SK-N-SH (cell line): ENCODE data around the gene SFSWAP. TPM values are rescaled to one million over a fixed set of nuclear protein-coding genes. Genes with fewer than 3 reads are reported as not detected.

Source experiments
- CTCF ChIA-PET: fragments of 300-600, 350-600 bp; formaldehyde crosslinking; extraction: SDS; loops from one replicate; lab custom pipeline; 2021; lab: Yijun Ruan, JAX
- POLR2A ChIA-PET: fragments of 350-600 bp; sonication (Branson Sonifier 250); formaldehyde crosslinking; extraction: SDS; loops from one replicate; lab custom pipeline; 2020; ENCODE audit warnings: antibody characterized with exemption, inconsistent platforms; lab: Yijun Ruan, JAX
- DNase-seq: peaks from one replicate; pipeline ENCODE4 v3.0.0; 2012
- H2AFZ ChIP-seq: fragments of 200-600 bp; sonication (generic); 2 replicates; pipeline ENCODE4 v1.8.1; 2016; ENCODE audit warnings: antibody characterized with exemption, mild to moderate bottlenecking, low read depth
- H3F3A ChIP-seq: fragments of 200-600 bp; sonication (generic); replicated peaks from 2 replicates; pipeline ENCODE3; 2016; ENCODE audit warnings: antibody characterized with exemption, mild to moderate bottlenecking; ENCODE audit not compliant: insufficient read depth
- H3K27ac ChIP-seq, 2 experiments: fragments of 200-500 bp in 1 of 2; fragments of 200-600 bp in 1 of 2; sonication (Bioruptor generic) in 1 of 2; sonication (generic), shearing (Covaris generic) in 1 of 2; 2 replicates each; pipeline versions ENCODE4 v1.5.1 to v1.6.1; 2014 to 2016; ENCODE audit warnings: low read depth in 2 of 2, inconsistent platforms in 1 of 2, low read length in 1 of 2, mild to moderate bottlenecking in 1 of 2, mixed read lengths in 1 of 2
- H3K27me3 ChIP-seq: fragments of 200-600 bp; sonication (generic), shearing (Covaris generic); 2 replicates; pipeline ENCODE4 v1.6.1; 2016; ENCODE audit warnings: mixed run types; ENCODE audit not compliant: insufficient read depth
- H3K36me3 ChIP-seq, 2 experiments: fragments of 200-500 bp in 1 of 2; fragments of 200-600 bp in 1 of 2; sonication (Bioruptor generic) in 1 of 2; sonication (generic) in 1 of 2; replicated peaks in 1 of 2; 2 replicates each; pipeline versions ENCODE3 to v1.5.1; 2014 to 2016; ENCODE audit warnings: low read length in 1 of 2, mild to moderate bottlenecking in 1 of 2; ENCODE audit not compliant: insufficient read depth in 2 of 2, control insufficient read depth in 1 of 2
- H3K4me1 ChIP-seq, 2 experiments: fragments of 200-500 bp in 1 of 2; fragments of 200-600 bp in 1 of 2; sonication (Bioruptor generic) in 1 of 2; sonication (generic), shearing (Covaris generic) in 1 of 2; 2 replicates each; pipeline versions ENCODE4 v1.5.1 to v1.6.1; 2014 to 2016; ENCODE audit warnings: low read depth in 1 of 2, low read length in 1 of 2, mixed run types in 1 of 2; ENCODE audit not compliant: insufficient read depth in 2 of 2, control insufficient read depth in 1 of 2
- H3K4me2 ChIP-seq: fragments of 200-600 bp; sonication (generic), shearing (Covaris generic); 2 replicates; pipeline ENCODE4 v1.6.1; 2017; ENCODE audit warnings: mixed run types
- H3K4me3 ChIP-seq, 2 experiments: fragments of 200-500 bp in 1 of 2; fragments of 200-600 bp in 1 of 2; sonication (Bioruptor generic) in 1 of 2; sonication (generic), shearing (Covaris generic) in 1 of 2; 2 replicates each; pipeline versions ENCODE4 v1.5.1 to v1.8.1; 2014 to 2016; ENCODE audit warnings: low read depth in 2 of 2, inconsistent platforms in 1 of 2, low read length in 1 of 2, mild to moderate bottlenecking in 1 of 2, mixed read lengths in 1 of 2, moderate library complexity in 1 of 2
- H3K79me2 ChIP-seq: fragments of 200-600 bp; sonication (generic); 2 replicates; pipeline ENCODE4 v1.8.1; 2017; ENCODE audit warnings: mild to moderate bottlenecking; ENCODE audit not compliant: insufficient read depth
- H3K9ac ChIP-seq: fragments of 200-600 bp; sonication (generic); 2 replicates; pipeline ENCODE4 v1.6.1; 2017; ENCODE audit warnings: mixed run types
- H3K9me2 ChIP-seq: fragments of 200-600 bp; sonication (generic); 2 replicates; pipeline ENCODE4 v1.6.1; 2017; ENCODE audit warnings: mixed run types
- H3K9me3 ChIP-seq: fragments of 200-600 bp; sonication (generic); 2 replicates; pipeline ENCODE4 v1.6.1; 2017; ENCODE audit warnings: mixed run types, mild to moderate bottlenecking, moderate library complexity
- H4K20me1 ChIP-seq: fragments of 200-600 bp; sonication (generic); 2 replicates; pipeline ENCODE4 v1.6.1; 2017; ENCODE audit warnings: mild to moderate bottlenecking, mixed run types; ENCODE audit not compliant: insufficient read depth
- CHD2 ChIP-seq: fragments of 150-350 bp; IDR thresholded peaks from 2 replicates; pipeline ENCODE4 v1.6.1; 2018; ENCODE audit warnings: low read length; ENCODE audit not compliant: partially characterized antibody
- FOSL2 ChIP-seq: IDR thresholded peaks from 2 replicates; pipeline ENCODE4 v1.4.0; 2012; ENCODE audit warnings: low read depth, mild to moderate bottlenecking, moderate library complexity, borderline replicate concordance
- GABPA ChIP-seq: IDR thresholded peaks from 2 replicates; pipeline ENCODE4 v1.4.0; 2012; ENCODE audit warnings: low read depth, mild to moderate bottlenecking
- GATA2 ChIP-seq: sonication (generic); formaldehyde crosslinking; IDR thresholded peaks from 2 replicates; pipeline ENCODE4 v1.5.0; 2020; ENCODE audit warnings: mild to moderate bottlenecking, missing genetic modification reagents
- JUND ChIP-seq: IDR thresholded peaks from 2 replicates; pipeline ENCODE4 v1.4.0; 2012
- MEF2A ChIP-seq: IDR thresholded peaks from 2 replicates; pipeline ENCODE4 v1.4.0; 2012; ENCODE audit warnings: low read depth, borderline replicate concordance
- MXI1 ChIP-seq: IDR thresholded peaks from 2 replicates; pipeline ENCODE4 v1.6.1; 2012; ENCODE audit warnings: mild to moderate bottlenecking, low read depth, low read length, improper control_type of control experiment
- NRF1 ChIP-seq: IDR thresholded peaks from 2 replicates; pipeline ENCODE4 v1.6.1; 2012; ENCODE audit warnings: low read depth, mild to moderate bottlenecking, low read length
- POLR2AphosphoS5 ChIP-seq: IDR thresholded peaks from 2 replicates; pipeline ENCODE4 v1.6.1; 2012; ENCODE audit warnings: low read depth, low read length
- RAD21 ChIP-seq: IDR thresholded peaks from 2 replicates; pipeline ENCODE4 v1.6.1; 2012; ENCODE audit warnings: mild to moderate bottlenecking, low read length
- RFX5 ChIP-seq: IDR thresholded peaks from 2 replicates; pipeline ENCODE4 v1.6.1; 2012; ENCODE audit warnings: mild to moderate bottlenecking, improper control_type of control experiment, low read length
- SIN3A ChIP-seq: IDR thresholded peaks from 2 replicates; pipeline ENCODE4 v1.6.1; 2012; ENCODE audit warnings: low read depth, mild to moderate bottlenecking, low read length, moderate library complexity, borderline replicate concordance
- SMC3 ChIP-seq: IDR thresholded peaks from 2 replicates; pipeline ENCODE4 v1.6.1; 2012; ENCODE audit warnings: low read depth, low read length, improper control_type of control experiment
- YY1 ChIP-seq: IDR thresholded peaks from 2 replicates; pipeline ENCODE4 v1.4.0; 2012; ENCODE audit warnings: low read depth, mild to moderate bottlenecking
- WGBS: methylation state at CpG from one replicate; pipeline ENCODE4 v1.1.6; 2017; ENCODE audit warnings: low lambda C conversion rate; 5-methylcytosine and 5-hydroxymethylcytosine counted together
- polyA plus RNA-seq, 3 experiments: library from polyadenylated mRNA; depleted of rRNA; stranded (reverse); fragments of >200 nt; gene quantifications; 2 replicates each; pipeline ENCODE4 v1.2.3, GENCODE V29; 2012
- TF ChIP-seq, protein P1 (sequence below): fragments of 200-600 bp; sonication (generic); IDR thresholded peaks from 2 replicates; pipeline ENCODE4 v1.6.1; 2017; ENCODE audit warnings: antibody characterized with exemption, mild to moderate bottlenecking, moderate library complexity
- TF ChIP-seq, protein P2 (sequence below): fragments of 150-350 bp; IDR thresholded peaks from 2 replicates; pipeline ENCODE4 v1.6.1; 2016; ENCODE audit warnings: mild to moderate bottlenecking, low read depth, low read length
- TF ChIP-seq, protein P3 (sequence below): fragments of 150-350 bp; IDR thresholded peaks from 2 replicates; pipeline ENCODE4 v1.6.1; 2017; ENCODE audit warnings: antibody characterized with exemption, low read length, low read depth, borderline replicate concordance
- TF ChIP-seq, protein P4 (sequence below): IDR thresholded peaks from 2 replicates; pipeline ENCODE4; 2012

Gene SFSWAP
- polyA plus RNA-seq, 1 of the 3 experiments (the other 2 are of a cell fraction), result 27.9 TPM

DNA sequence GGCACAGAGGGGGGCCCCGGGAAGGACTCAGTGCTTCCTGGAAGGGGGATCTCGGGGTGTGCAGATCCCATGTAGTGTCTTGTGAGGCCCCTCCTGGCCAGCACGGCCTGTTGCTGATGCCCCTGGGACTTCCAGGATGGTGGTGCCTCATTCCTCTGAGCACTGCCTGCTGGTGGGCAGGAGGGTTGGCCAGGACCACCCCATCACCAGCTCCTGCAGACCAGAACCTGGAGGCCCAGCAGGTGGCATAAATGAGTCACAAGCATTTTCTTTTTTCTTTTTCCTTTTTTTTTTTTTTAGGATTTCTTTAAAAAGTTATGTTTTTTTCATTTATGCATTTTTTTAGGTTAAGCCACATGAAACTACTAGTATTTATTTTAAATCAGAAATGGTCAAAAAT lies 125.3 kb downstream of the SFSWAP start:
- Histone ChIP-seq H3K9me2 (no peaks in the 10 kb centered on the region), H3K36me3 (no peaks in the 10 kb centered on the region), H3K27ac (no peak overlapping the region), H3K4me2 (no peak overlapping the region), H3K4me3 (no peak overlapping the region), H3K9me3 (no peaks in the 10 kb centered on the region), H3K9ac (no peak overlapping the region), H3F3A (no peaks in the 10 kb centered on the region), H3K4me1 (peaks cover 3 to 21% of the 10 kb centered on the region in 2 experiments; a peak in 1 of 4 replicates), H4K20me1 (no peaks in the 10 kb centered on the region), H3K79me2 (no peaks in the 10 kb centered on the region), H2AFZ (no peak overlapping the region), H3K27me3 (no peaks in the 10 kb centered on the region)
- TF ChIP-seq NRF1 (no peak), CHD2 (no peak), SMC3 (peak; percentile 64), GABPA (no peak), RFX5 (no peak), POLR2AphosphoS5 (no peak), GATA2 (CRISPR knock-in tag) (no peak), RAD21 (peak; percentile 61)
- TF ChIP-seq, protein P1, sequence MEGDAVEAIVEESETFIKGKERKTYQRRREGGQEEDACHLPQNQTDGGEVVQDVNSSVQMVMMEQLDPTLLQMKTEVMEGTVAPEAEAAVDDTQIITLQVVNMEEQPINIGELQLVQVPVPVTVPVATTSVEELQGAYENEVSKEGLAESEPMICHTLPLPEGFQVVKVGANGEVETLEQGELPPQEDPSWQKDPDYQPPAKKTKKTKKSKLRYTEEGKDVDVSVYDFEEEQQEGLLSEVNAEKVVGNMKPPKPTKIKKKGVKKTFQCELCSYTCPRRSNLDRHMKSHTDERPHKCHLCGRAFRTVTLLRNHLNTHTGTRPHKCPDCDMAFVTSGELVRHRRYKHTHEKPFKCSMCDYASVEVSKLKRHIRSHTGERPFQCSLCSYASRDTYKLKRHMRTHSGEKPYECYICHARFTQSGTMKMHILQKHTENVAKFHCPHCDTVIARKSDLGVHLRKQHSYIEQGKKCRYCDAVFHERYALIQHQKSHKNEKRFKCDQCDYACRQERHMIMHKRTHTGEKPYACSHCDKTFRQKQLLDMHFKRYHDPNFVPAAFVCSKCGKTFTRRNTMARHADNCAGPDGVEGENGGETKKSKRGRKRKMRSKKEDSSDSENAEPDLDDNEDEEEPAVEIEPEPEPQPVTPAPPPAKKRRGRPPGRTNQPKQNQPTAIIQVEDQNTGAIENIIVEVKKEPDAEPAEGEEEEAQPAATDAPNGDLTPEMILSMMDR, result peak; percentile 62
- TF ChIP-seq, protein P2, sequence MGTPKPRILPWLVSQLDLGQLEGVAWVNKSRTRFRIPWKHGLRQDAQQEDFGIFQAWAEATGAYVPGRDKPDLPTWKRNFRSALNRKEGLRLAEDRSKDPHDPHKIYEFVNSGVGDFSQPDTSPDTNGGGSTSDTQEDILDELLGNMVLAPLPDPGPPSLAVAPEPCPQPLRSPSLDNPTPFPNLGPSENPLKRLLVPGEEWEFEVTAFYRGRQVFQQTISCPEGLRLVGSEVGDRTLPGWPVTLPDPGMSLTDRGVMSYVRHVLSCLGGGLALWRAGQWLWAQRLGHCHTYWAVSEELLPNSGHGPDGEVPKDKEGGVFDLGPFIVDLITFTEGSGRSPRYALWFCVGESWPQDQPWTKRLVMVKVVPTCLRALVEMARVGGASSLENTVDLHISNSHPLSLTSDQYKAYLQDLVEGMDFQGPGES, result no peak
- ChIA-PET POLR2A (interaction anchor here (0.6 to 1.2 kb wide), 2 partner anchors 52 to 76 kb away, joined by 3 read pairs; no protein-coding TSS in a partner anchor), CTCF (interaction anchor here (0.6 to 3.5 kb wide), 27 partner anchors 9 to 920 kb away, joined by 3 to 27 read pairs (median 5); partner anchors contain the start of genes EP400 and PUS1)
- DNase-seq, result peak; percentile 75
- WGBS, result 71% methylated on average over 3 of the region's 3 CpGs

DNA sequence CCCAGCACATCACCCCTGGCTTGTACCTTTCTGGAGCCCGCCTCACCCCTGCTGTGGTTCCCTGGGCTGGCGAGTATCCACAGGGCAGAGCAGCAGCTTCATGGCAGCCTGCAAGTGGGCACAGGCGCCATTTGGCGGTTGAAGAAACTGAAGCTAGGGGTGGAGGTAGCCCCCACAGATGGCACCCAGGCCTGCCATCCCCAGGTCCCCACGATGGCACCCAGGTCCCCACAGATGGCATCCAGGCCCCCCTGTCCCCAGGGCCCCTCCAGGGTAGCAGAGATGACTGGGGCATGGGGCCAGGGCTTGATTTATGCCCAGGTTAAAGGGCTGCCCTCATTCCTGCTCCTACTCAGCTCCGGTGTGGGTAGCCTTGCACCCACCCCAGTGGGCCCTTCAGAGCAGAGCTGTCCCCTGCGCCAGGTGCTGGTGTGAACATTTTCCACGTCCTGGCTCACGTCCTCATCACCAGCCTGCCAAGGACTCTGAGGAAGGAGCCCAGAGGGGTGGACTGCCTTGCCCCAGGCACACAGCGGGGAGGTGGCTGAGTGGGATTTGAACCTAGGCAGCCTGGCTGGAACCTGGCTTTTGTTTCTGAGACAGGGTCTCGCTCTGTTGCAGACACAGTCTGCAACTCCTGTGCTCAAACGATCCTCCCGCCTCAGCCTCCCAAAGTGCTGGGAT lies 126.0 kb downstream of the SFSWAP start:
- Histone ChIP-seq H4K20me1 (no peaks in the 10 kb centered on the region), H3K4me3 (no peak overlapping the region), H3K27me3 (no peaks in the 10 kb centered on the region), H2AFZ (no peak overlapping the region), H3K36me3 (no peaks in the 10 kb centered on the region), H3K79me2 (no peaks in the 10 kb centered on the region), H3K9me2 (no peaks in the 10 kb centered on the region), H3K4me2 (no peak overlapping the region), H3K9ac (no peak overlapping the region), H3F3A (no peaks in the 10 kb centered on the region), H3K9me3 (no peaks in the 10 kb centered on the region), H3K27ac (no peak overlapping the region; a peak in 1 of 4 replicates), H3K4me1 (peaks cover 3 to 19% of the 10 kb centered on the region in 2 experiments; a peak in 1 of 4 replicates)
- ChIA-PET CTCF (interaction anchor here (0.9 to 3.5 kb wide), 19 partner anchors 8 to 175 kb away, joined by 3 to 27 read pairs (median 6); partner anchors contain the start of genes EP400 and PUS1), POLR2A (interaction anchor here (0.6 to 1.2 kb wide), 2 partner anchors 51 to 76 kb away, joined by 3 read pairs; no protein-coding TSS in a partner anchor)
- DNase-seq, result no peak
- WGBS, result 67% methylated on average over 9 of the region's 13 CpGs
- no peak for TF ChIP-seq NRF1
- TF ChIP-seq POLR2AphosphoS5, result no peak
- TF ChIP-seq RAD21, result no peak
- TF ChIP-seq, protein P3, sequence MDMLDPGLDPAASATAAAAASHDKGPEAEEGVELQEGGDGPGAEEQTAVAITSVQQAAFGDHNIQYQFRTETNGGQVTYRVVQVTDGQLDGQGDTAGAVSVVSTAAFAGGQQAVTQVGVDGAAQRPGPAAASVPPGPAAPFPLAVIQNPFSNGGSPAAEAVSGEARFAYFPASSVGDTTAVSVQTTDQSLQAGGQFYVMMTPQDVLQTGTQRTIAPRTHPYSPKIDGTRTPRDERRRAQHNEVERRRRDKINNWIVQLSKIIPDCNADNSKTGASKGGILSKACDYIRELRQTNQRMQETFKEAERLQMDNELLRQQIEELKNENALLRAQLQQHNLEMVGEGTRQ, result no peak
- TF ChIP-seq RFX5, result no peak
- no peak for TF ChIP-seq JUND
- TF ChIP-seq, protein P4, sequence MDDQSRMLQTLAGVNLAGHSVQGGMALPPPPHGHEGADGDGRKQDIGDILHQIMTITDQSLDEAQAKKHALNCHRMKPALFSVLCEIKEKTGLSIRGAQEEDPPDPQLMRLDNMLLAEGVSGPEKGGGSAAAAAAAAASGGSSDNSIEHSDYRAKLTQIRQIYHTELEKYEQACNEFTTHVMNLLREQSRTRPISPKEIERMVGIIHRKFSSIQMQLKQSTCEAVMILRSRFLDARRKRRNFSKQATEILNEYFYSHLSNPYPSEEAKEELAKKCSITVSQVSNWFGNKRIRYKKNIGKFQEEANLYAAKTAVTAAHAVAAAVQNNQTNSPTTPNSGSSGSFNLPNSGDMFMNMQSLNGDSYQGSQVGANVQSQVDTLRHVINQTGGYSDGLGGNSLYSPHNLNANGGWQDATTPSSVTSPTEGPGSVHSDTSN, result no peak
- TF ChIP-seq YY1, result no peak
- no peak for TF ChIP-seq MEF2A
- no peak for TF ChIP-seq GATA2 (CRISPR knock-in tag)
- TF ChIP-seq, protein P1, result no peak
- TF ChIP-seq MXI1, result no peak
- no peak for TF ChIP-seq SIN3A
- no peak for TF ChIP-seq FOSL2
- no peak for TF ChIP-seq CHD2
